HepG2 (cell line): ENCODE measurements around the gene GLE1. TPM values are rescaled to one million over a fixed set of nuclear protein-coding genes. Genes with fewer than 3 reads are reported as not detected.

Experiments
- ATAC-seq: fragments of 200-7000 bp; cut with Tn5 transposase; 3 replicates; pipeline ENCODE4 v1.9.1; 2020; ENCODE audit warnings: mild to moderate bottlenecking, moderate library complexity
- BruUV-seq: library from RNA; stranded (reverse); fragments of 400-500 nt; replicated peaks from 2 replicates; lab custom pipeline; 2021; lab: Mats Ljungman, UMichigan
- CTCF ChIA-PET: fragments of 300-600 bp; formaldehyde crosslinking; extraction: SDS; loops from one replicate; lab custom pipeline; 2021; ENCODE audit warnings: low total read pairs, inconsistent platforms, low intra/inter-chr PET ratio; lab: Yijun Ruan, JAX
- POLR2A ChIA-PET: fragments of 350-600 bp; sonication (Branson Sonifier 250); formaldehyde crosslinking; loops from one replicate; lab custom pipeline; 2020; ENCODE audit warnings: antibody characterized with exemption, inconsistent platforms; lab: Yijun Ruan, JAX
- DNase-seq: peaks from one replicate; pipeline ENCODE4 v3.0.0-alpha.2; 2015; ENCODE audit warnings: low spot score
- FAIRE-seq: peaks from 3 replicates; lab custom pipeline; 2011; peaks lifted over from hg19 to GRCh38; lab: Jason Lieb, UNC
- H2AFZ ChIP-seq: one replicate; pipeline ENCODE4 v1.6.1; 2011; ENCODE audit warnings: low read length, inconsistent platforms
- H3K27ac ChIP-seq: fragments of 300-600 bp; 3 replicates; pipeline ENCODE4 v1.8.0; 2011; ENCODE audit warnings: mixed run types, mild to moderate bottlenecking, mixed read lengths, low read length, inconsistent platforms; ENCODE audit not compliant: insufficient read depth; ENCODE audit errors: extremely low read length
- H3K27me3 ChIP-seq, 2 experiments: fragments of 200-600 bp in 1 of 2; 2 replicates in 1 of 2; 3 replicates in 1 of 2; pipeline versions ENCODE4 v1.6.0 to v1.8.0; 2011; ENCODE audit warnings: low read length in 2 of 2, mild to moderate bottlenecking in 2 of 2, moderate library complexity in 2 of 2, inconsistent platforms in 1 of 2; ENCODE audit not compliant: insufficient read depth in 2 of 2, control insufficient read depth in 1 of 2
- H3K36me3 ChIP-seq, 2 experiments: fragments of 200-600 bp in 1 of 2; replicated peaks in 1 of 2; 2 replicates in 1 of 2; 3 replicates in 1 of 2; pipeline versions ENCODE4 v1.5.1 to v1.8.0; 2011; ENCODE audit warnings: low read length in 2 of 2, inconsistent platforms in 1 of 2; ENCODE audit not compliant: insufficient read depth in 2 of 2, control insufficient read depth in 1 of 2
- H3K4me1 ChIP-seq: 2 replicates; pipeline ENCODE4 v1.5.1; 2012; ENCODE audit warnings: low read length, inconsistent platforms; ENCODE audit not compliant: insufficient read depth
- H3K4me2 ChIP-seq: 2 replicates; pipeline ENCODE4 v1.6.0; 2011; ENCODE audit warnings: low read depth, low read length, inconsistent platforms
- H3K4me3 ChIP-seq, 3 experiments: fragments of 200-600 bp in 1 of 3; sonication (generic), shearing (Covaris generic) in 1 of 3; replicated peaks in 1 of 3; 2 replicates each; pipeline ENCODE4 v1.5.1; 2011 to 2016; ENCODE audit warnings: low read length in 3 of 3, inconsistent platforms in 2 of 3, low read depth in 2 of 3, mild to moderate bottlenecking in 2 of 3, control low read depth in 1 of 3, mixed read lengths in 1 of 3; ENCODE audit not compliant: insufficient read depth in 1 of 3
- H3K79me2 ChIP-seq: one replicate; pipeline ENCODE4 v1.6.1; 2011; ENCODE audit warnings: low read length, inconsistent platforms; ENCODE audit not compliant: insufficient read depth
- H3K9ac ChIP-seq: 2 replicates; pipeline ENCODE4 v1.6.0; 2011; ENCODE audit warnings: mild to moderate bottlenecking, low read depth, low read length, inconsistent platforms; ENCODE audit not compliant: insufficient read depth
- H3K9me3 ChIP-seq: 2 replicates; pipeline ENCODE4 v1.5.1; 2012; ENCODE audit warnings: mild to moderate bottlenecking, low read length
- H4K20me1 ChIP-seq: 2 replicates; pipeline ENCODE4 v1.6.0; 2011; ENCODE audit warnings: inconsistent platforms, mild to moderate bottlenecking, low read length, moderate library complexity; ENCODE audit not compliant: insufficient read depth
- CC2D1A ChIP-seq: sonication (generic); formaldehyde crosslinking; IDR thresholded peaks from 2 replicates; pipeline ENCODE4 v1.8.1; 2023; ENCODE audit warnings: mild to moderate bottlenecking, missing genetic modification reagents
- FOXA3 ChIP-seq: IDR thresholded peaks from 2 replicates; pipeline ENCODE4 v1.6.1; 2016; ENCODE audit warnings: missing genetic modification reagents, missing compliant biosample characterization
- FOXP1 ChIP-seq, 2 experiments: fragments of 450-650 bp in 1 of 2; IDR thresholded peaks; 2 replicates each; pipeline ENCODE4 v1.6.1; 2017 to 2018; ENCODE audit warnings: antibody characterized with exemption in 1 of 2
- HMG20A ChIP-seq: IDR thresholded peaks from 2 replicates; pipeline ENCODE4 v1.6.1; 2016; ENCODE audit warnings: borderline replicate concordance
- MAFF ChIP-seq: IDR thresholded peaks from 2 replicates; pipeline ENCODE4 v1.6.1; 2011; ENCODE audit warnings: low read depth, low read length, improper control_type of control experiment
- MAFK ChIP-seq, 2 experiments: IDR thresholded peaks in 1 of 2; conservative IDR thresholded peaks in 1 of 2; 2 replicates each; pipeline ENCODE4 v1.6.1; 2011; ENCODE audit warnings: improper control_type of control experiment in 2 of 2, low read length in 2 of 2
- MXI1 ChIP-seq: IDR thresholded peaks from 3 replicates; pipeline ENCODE4 v1.6.1; 2012; ENCODE audit warnings: low read depth, low read length, inconsistent platforms, borderline replicate concordance
- PRDM10 ChIP-seq: sonication (generic); formaldehyde crosslinking; IDR thresholded peaks from 2 replicates; pipeline ENCODE4 v1.4.0; 2020; ENCODE audit warnings: low read depth, missing genetic modification reagents
- PRMT3 ChIP-seq: sonication (generic); formaldehyde crosslinking; IDR thresholded peaks from 2 replicates; pipeline ENCODE4 v1.8.1; 2022; ENCODE audit warnings: low read depth, mild to moderate bottlenecking, moderate library complexity, missing genetic modification reagents, borderline replicate concordance
- SIX1 ChIP-seq: sonication (generic); formaldehyde crosslinking; IDR thresholded peaks from 2 replicates; pipeline ENCODE4 v1.4.0; 2020; ENCODE audit warnings: missing genetic modification reagents, borderline replicate concordance
- SPEN ChIP-seq: sonication (generic); formaldehyde crosslinking; IDR thresholded peaks from 2 replicates; pipeline ENCODE4 v1.5.1; 2020; ENCODE audit warnings: low read depth, mild to moderate bottlenecking, missing genetic modification reagents
- ZBTB1 ChIP-seq: sonication (generic); formaldehyde crosslinking; IDR thresholded peaks from 2 replicates; pipeline ENCODE4 v1.4.0; 2020; ENCODE audit warnings: missing genetic modification reagents, borderline replicate concordance
- ZBTB44 ChIP-seq: sonication (generic); formaldehyde crosslinking; IDR thresholded peaks from 2 replicates; pipeline ENCODE4 v1.4.0; 2020; ENCODE audit warnings: missing genetic modification reagents
- ZNF782 ChIP-seq: sonication (generic); formaldehyde crosslinking; IDR thresholded peaks from 2 replicates; pipeline ENCODE4 v1.4.0; 2020; ENCODE audit warnings: missing genetic modification reagents, mild to moderate bottlenecking, borderline replicate concordance
- WGBS: methylation state at CpG from one replicate; pipeline ENCODE4 v1.1.6; 2017; ENCODE audit warnings: low lambda C conversion rate; 5-methylcytosine and 5-hydroxymethylcytosine counted together
- in situ Hi-C: cut with HindIII; loops from 2 replicates; pipeline ENCODE4 v1.10.0; 2017; ENCODE audit warnings: low pct_unique_long_range_greater_than_20kb; ENCODE audit not compliant: extremely low pct_ligation_motif_present
- intact Hi-C: fragments of 100-400 bp; cut with micrococcal nuclease; formaldehyde crosslinking; loops from one replicate; pipeline ENCODE4 v1.10.0; 2022; ENCODE audit not compliant: unreplicated experiment
- polyA plus RNA-seq, 8 experiments: library from polyadenylated mRNA; depleted of rRNA in 3 of 8; stranded (reverse) in 7 of 8; unstranded in 1 of 8; fragments of >200 nt; fragmentation: Illumina TruSeq in 4 of 8; extraction: Trizol in 4 of 8; gene quantifications; 2 replicates each; pipeline versions ENCODE4 v1.2.1 to v1.2.3, GENCODE V29; 2011 to 2016; ENCODE audit warnings: low read depth in 4 of 8, missing spikeins in 1 of 8, mixed read lengths in 1 of 8; ENCODE audit not compliant: insufficient read depth in 1 of 8
- total RNA-seq, 5 experiments: library from RNA; depleted of rRNA; stranded (reverse); fragments of >200 nt; fragmentation: Illumina TruSeq; extraction: Trizol; gene quantifications; 2 replicates each; pipeline ENCODE4 v1.2.3, GENCODE V29; 2016; ENCODE audit warnings: low read depth in 1 of 5
- TF ChIP-seq, protein P1 (sequence below): sonication (generic); formaldehyde crosslinking; IDR thresholded peaks from 2 replicates; pipeline ENCODE4 v1.5.0; 2020; ENCODE audit warnings: mild to moderate bottlenecking, missing genetic modification reagents

Gene GLE1
- total and polyA plus RNA-seq, 2 of the 13 experiments (the other 11 are each of a cell fraction or from before 2014, with no cell fraction given), result 14.7 to 28.8 TPM

- TF ChIP-seq PRDM10 (CRISPR knock-in tag) (no peak), SPEN (CRISPR knock-in tag) (no peak), ZBTB1 (CRISPR knock-in tag) (no peak)
These were observed 36.3 kb downstream of the GLE1 start (continued) for GRCh38 chr9:128540634-128541360.

DNA sequence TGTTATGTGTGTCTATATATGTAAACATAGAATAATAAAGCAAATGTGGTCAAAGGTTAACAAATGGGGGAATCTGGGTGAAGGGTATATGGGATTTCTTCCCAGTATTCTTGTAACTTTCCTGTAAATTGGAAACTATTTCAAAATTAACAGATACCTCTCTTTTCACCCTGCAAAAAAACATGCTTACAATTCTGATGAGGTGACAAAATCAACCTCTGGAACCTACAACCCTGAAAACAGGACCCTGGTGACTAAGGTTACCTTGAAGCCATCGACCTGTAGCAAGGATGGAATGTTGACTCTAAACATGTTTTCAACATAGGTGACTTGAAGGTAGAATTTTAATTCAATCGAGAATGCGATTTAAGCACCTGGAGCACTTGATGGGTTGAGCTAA, 42.0 kb downstream of the GLE1 start:
- ChIA-PET POLR2A (no interaction called here), CTCF (no interaction called here)
- Histone ChIP-seq H3K79me2 (no peaks in the 10 kb centered on the region), H2AFZ (no peak overlapping the region), H3K4me3 (no peak overlapping the region), H3K4me2 (no peak overlapping the region), H3K36me3 (peaks cover 0 to 2% of the 10 kb centered on the region in 2 experiments; a peak in 1 of 5 replicates), H3K27me3 (no peaks in the 10 kb centered on the region), H3K4me1 (peaks cover 23% of the 10 kb centered on the region), H3K27ac (no peak overlapping the region), H4K20me1 (no peaks in the 10 kb centered on the region), H3K9ac (no peak overlapping the region), H3K9me3 (no peaks in the 10 kb centered on the region)
- DNase-seq, result no peak
- FAIRE-seq, result no peak
- in situ Hi-C loops (no loop called here), intact Hi-C loops (no loop called here)
- no TSS peak for BruUV-seq
- WGBS, result 59% methylated on average over 3 of the region's 3 CpGs
- ATAC-seq, result no peak
- no peak for TF ChIP-seq ZBTB44
- no peak for TF ChIP-seq FOXP1 (IDR thresholded peaks at IDR 0.05)
- TF ChIP-seq FOXP1 (CRISPR knock-in tag; IDR thresholded peaks at IDR 0.05), result no peak
- TF ChIP-seq MXI1, result no peak
- peak; percentile 75 for TF ChIP-seq MAFF
- peak; percentile 67 to 75 for TF ChIP-seq MAFK (conservative IDR thresholded peaks at IDR 0.05 in 1 of 2, IDR thresholded peaks at IDR 0.05 in 1 of 2; ENCODE audit: low read length in 2 of 2)
- no peak for TF ChIP-seq ZNF782 (CRISPR knock-in tag)
- no peak for TF ChIP-seq FOXA3 (CRISPR knock-in tag)
- TF ChIP-seq, protein P1, sequence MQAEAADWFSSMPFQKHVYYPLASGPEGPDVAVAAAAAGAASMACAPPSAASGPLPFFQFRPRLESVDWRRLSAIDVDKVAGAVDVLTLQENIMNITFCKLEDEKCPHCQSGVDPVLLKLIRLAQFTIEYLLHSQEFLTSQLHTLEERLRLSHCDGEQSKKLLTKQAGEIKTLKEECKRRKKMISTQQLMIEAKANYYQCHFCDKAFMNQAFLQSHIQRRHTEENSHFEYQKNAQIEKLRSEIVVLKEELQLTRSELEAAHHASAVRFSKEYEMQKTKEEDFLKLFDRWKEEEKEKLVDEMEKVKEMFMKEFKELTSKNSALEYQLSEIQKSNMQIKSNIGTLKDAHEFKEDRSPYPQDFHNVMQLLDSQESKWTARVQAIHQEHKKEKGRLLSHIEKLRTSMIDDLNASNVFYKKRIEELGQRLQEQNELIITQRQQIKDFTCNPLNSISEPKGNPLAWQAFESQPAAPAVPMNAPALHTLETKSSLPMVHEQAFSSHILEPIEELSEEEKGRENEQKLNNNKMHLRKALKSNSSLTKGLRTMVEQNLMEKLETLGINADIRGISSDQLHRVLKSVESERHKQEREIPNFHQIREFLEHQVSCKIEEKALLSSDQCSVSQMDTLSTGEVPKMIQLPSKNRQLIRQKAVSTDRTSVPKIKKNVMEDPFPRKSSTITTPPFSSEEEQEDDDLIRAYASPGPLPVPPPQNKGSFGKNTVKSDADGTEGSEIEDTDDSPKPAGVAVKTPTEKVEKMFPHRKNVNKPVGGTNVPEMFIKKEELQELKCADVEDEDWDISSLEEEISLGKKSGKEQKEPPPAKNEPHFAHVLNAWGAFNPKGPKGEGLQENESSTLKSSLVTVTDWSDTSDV (CRISPR knock-in tag), result no peak
- TF ChIP-seq PRMT3 (CRISPR knock-in tag), result no peak
- no peak for TF ChIP-seq CC2D1A (CRISPR knock-in tag)
- TF ChIP-seq HMG20A, result no peak
- TF ChIP-seq SIX1 (CRISPR knock-in tag), result no peak
